Measurements from ENCODE around the gene TMEM234. TPM values are rescaled to one million over a fixed set of nuclear protein-coding genes. Genes with fewer than 3 reads are reported as not detected.
A peak's percentile ranks its signal among the peaks of the same experiment; 100 is the strongest.

Gene TMEM234
- total and polyA plus RNA-seq, 2 of the 13 experiments (the other 11 are each of a cell fraction or from before 2014, with no cell fraction given), result 6.1 to 9.0 TPM

- TF ChIP-seq POLR2AphosphoS2 (IDR thresholded peaks at IDR 0.05; ENCODE audit: low read depth, low read length), result no peak
- no peak for TF ChIP-seq PRPF4 (IDR thresholded peaks at IDR 0.05; ENCODE audit: low read depth, low read length, poor library complexity, severe bottlenecking)
- TF ChIP-seq HNRNPH1 (optimal IDR thresholded peaks at IDR 0.05; ENCODE audit: low read depth, low read length), result no peak
- peak; percentile 38 for TF ChIP-seq CBX1 (IDR thresholded peaks at IDR 0.05; ENCODE audit: low read depth)
- peak; percentile 73; the same call in 1 of the 2 replicates for TF ChIP-seq ZNF281 (CRISPR knock-in tag; IDR thresholded peaks at IDR 0.05; ENCODE audit: borderline replicate concordance)
These were observed 19.0 kb upstream of the TMEM234 start (continued) for GRCh38 chr1:32241001-32241763.

GRCh38 chr1:32240140-32240951 is 18.2 kb upstream of the TMEM234 start:
- no peaks in the 10 kb centered on the region for H3K9me3 ChIP-seq (ENCODE audit: low read length)
- no peak for ATAC-seq
- no peaks in the 10 kb centered on the region for H3K27me3 ChIP-seq (ENCODE audit: control insufficient read depth in 1 of 2, insufficient read depth in 2 of 2, low read length in 2 of 2)
- CTCF ChIA-PET (ENCODE audit: low intra/inter-chr PET ratio, low total read pairs), result no interaction called here
- no peak for TF ChIP-seq PATZ1 (CRISPR knock-in tag; IDR thresholded peaks at IDR 0.05)
- peak; percentile 2 for TF ChIP-seq AGO2 (optimal IDR thresholded peaks at IDR 0.05; ENCODE audit: low read depth, low read length)
- 0 out of 2 replicates have a peak, but pooled peaks have one; percentile 14 for TF ChIP-seq ATF7-NPFF (CRISPR knock-in tag; IDR thresholded peaks at IDR 0.05; ENCODE audit: low read depth)
- no peak for FAIRE-seq
- H4K20me1 ChIP-seq (ENCODE audit: insufficient read depth, low read length), result no peaks in the 10 kb centered on the region
- no peaks in the 10 kb centered on the region for H3K79me2 ChIP-seq (ENCODE audit: insufficient read depth, low read length)
- no peak overlapping the region for H3K9ac ChIP-seq (ENCODE audit: insufficient read depth, low read depth, low read length)
- peaks cover 44% of the 10 kb centered on the region for H3K4me1 ChIP-seq (ENCODE audit: insufficient read depth, low read length)
- H3K4me2 ChIP-seq (ENCODE audit: low read depth, low read length), result peak overlapping the region; percentile 74
- H3K27ac ChIP-seq (ENCODE audit: extremely low read length, insufficient read depth, low read length), result no peak overlapping the region
- peak overlapping the region; percentile 42 to 57 (median 56); a peak in 3 of 6 replicates for H3K4me3 ChIP-seq (replicated peaks in 1 of 3; ENCODE audit: insufficient read depth in 1 of 3, low read depth in 2 of 3, low read length in 3 of 3)
- WGBS (ENCODE audit: low lambda C conversion rate), result 91% methylated on average over 54 of the region's 62 CpGs
- POLR2A ChIA-PET, result interaction anchor here (0.9 to 3.2 kb wide), 10 partner anchors 10 to 154 kb away, joined by 3 to 28 read pairs (median 4); partner anchors contain the start of genes BSDC1, CCDC28B, LCK and MARCKSL1
- intact Hi-C loops (cut with micrococcal nuclease; ENCODE audit: unreplicated experiment) (no loop called here), in situ Hi-C loops (cut with HindIII; ENCODE audit: extremely low pct_ligation_motif_present, low pct_unique_long_range_greater_than_20kb) (no loop called here)
- no TSS peak for BruUV-seq (replicated peaks)
- H3K36me3 ChIP-seq (replicated peaks in 1 of 2; ENCODE audit: control insufficient read depth in 1 of 2, insufficient read depth in 2 of 2, low read length in 2 of 2), result no peaks in the 10 kb centered on the region
- no peak overlapping the region for H2AFZ ChIP-seq (ENCODE audit: low read length)
- DNase-seq (ENCODE audit: low spot score), result no peak
